Right renal cortex interstitium (tissue), 3 donors: Measurements from ENCODE around the gene SLC39A13. TPM values are rescaled to one million over a fixed set of nuclear protein-coding genes. Genes with fewer than 3 reads are reported as not detected.

ENCODE experiments used
- DNase-seq, 3 donors: peaks; one replicate each; pipeline ENCODE4 v3.0.0-alpha.2; 2013; ENCODE audit warnings: low read depth in 3 of 3, low spot score in 2 of 3
- polyA plus RNA-seq, 3 donors: library from polyadenylated mRNA; unstranded; fragments of 120-200 nt; gene quantifications; one replicate each; pipeline ENCODE4 v1.2.1, GENCODE V29; 2013; ENCODE audit not compliant: insufficient read length in 3 of 3

The SLC39A13 gene
- 10 to 100 TPM; 37.3 to 45.0 (median 39.8) TPM for polyA plus RNA-seq

DNA sequence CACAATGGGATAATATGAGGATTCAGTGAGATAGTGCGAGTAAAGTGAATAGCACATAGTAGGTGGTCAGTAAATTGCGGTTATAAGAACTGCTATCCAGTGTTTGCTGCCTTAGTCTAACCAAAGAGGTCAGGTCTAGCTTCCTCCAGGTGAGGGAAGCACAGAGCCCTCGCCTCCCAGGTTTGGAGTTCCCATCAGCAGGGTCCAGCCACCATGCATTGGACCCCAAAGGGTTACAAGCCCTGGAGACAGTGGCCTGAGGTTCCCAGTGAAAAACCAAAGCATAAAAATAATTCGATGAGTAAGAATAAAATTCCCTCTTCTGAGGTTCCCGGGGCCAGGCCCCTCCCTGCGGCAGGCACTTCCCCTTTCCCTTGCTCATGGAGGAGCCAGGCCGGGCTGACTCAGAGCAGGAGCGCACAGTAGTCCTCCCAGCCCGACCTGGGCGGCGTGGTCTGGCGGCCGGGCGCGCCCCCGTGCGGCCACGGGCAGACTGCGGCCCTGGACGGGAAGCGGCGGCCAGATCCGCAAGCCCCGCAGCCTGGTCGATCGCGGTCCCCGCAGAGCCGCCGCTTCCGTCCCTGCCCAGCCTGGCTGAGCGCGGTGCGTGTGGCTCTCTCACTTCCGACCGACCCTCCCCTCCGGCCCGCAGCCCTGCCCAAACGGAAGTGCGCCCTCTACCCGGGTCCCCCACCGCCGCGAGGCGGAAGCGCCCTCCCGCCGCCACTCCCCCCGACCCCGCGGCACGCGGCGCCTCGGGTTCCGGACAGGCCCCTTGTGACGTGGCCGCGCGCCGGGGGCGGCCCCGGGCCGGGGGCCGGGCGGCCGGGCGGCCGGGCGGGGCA is at the start of gene SLC39A13:
Gene SLC39A13 (plus strand): TSS at position 845 of the 845 bp plus-strand sequence. CDS start 1,505 bp downstream, outside the sequence.
- peak; percentile 83 to 88 (median 84) for DNase-seq

- no peak for DNase-seq
These were observed 49.7 kb upstream of the SLC39A13 start for GRCh38 chr11:47358731-47359051.

DNA sequence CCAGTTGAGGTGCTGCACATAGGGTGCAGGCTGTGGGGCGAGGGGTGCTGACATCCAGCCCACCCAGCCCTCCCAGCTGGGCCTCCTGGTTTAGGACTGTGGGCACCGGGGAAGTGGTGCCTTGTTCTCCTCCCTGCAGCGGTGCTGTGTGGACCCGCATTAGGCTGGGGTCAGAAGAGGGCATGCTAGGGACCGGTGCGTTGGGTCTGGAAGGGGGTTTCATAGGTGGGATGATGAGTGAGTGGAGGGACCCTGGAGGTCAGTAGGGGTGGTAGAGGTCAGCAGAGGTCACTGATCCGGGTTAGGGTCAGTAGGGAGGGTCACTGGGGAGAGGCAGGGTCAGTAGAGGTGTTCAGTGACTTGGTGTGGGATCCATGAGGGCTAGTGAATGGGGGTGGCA is 49.2 kb upstream of the SLC39A13 start:
- no peak for DNase-seq

DNA sequence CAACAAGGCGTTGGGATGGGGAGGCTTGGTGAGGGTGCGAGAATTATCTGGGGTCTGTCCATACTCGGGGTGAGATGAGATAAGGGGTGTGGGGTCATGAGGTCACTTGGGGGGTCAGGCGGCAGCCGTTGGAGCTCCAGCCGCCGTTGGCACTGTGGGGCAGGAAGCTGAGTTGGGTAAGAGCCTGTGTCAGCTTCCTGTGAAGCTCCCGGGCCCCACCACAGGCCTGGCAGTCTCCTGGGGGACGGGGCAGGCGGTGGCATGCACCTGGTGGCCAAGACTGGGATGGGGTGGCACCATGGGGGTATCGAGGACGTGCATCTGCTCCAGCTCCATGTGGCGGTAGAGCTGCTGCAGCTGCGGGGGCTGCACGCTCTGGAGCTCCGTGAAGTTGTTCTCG is 48.8 kb upstream of the SLC39A13 start:
- DNase-seq: no peak

GRCh38 chr11:47360341-47360740 is 48.0 kb upstream of the SLC39A13 start:
- no peak for DNase-seq

DNA sequence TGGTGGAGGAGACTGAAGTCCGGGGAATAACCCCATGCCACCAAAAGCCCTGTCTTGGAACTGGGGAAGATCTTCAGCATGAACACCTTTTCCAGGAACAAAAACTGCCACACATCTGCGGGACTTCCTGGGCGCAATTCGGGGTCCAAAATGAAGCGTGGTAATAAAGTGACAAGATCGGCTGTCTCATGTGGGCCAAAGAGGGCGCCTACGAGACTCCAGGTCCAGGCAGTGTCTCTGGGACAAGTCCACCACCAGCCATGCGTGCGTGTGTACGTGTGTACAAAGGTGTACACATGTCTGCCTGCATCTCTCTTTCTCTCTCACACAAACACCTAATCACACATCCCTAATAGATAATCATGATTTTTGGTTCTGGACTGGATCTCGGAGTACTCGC is 47.0 kb upstream of the SLC39A13 start:
- no peak for DNase-seq

GRCh38 chr11:47366020-47366490 is 42.3 kb upstream of the SLC39A13 start:
- no peak for DNase-seq

DNA sequence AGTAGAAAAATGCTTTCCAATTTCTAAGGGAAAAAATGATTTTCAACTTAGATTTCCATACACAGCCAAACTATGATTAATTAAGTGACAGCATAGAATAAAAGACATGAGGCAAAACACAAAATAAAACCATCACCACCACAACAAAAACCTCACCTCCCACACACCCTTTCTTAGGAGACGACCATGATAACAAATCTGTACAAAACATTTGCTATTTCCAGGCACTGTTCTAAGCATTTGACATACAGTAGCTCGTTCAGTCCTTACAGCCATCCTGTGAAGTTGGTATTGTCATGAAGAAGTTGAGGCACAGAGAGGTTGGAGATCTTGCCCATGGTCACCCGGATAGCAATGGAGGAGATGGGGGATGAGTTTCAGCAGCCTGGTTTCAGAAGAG is 38.7 kb upstream of the SLC39A13 start:
- no peak for DNase-seq

- DNase-seq: no peak
These were observed 36.0 kb upstream of the SLC39A13 start for GRCh38 chr11:47372422-47372821.

DNA sequence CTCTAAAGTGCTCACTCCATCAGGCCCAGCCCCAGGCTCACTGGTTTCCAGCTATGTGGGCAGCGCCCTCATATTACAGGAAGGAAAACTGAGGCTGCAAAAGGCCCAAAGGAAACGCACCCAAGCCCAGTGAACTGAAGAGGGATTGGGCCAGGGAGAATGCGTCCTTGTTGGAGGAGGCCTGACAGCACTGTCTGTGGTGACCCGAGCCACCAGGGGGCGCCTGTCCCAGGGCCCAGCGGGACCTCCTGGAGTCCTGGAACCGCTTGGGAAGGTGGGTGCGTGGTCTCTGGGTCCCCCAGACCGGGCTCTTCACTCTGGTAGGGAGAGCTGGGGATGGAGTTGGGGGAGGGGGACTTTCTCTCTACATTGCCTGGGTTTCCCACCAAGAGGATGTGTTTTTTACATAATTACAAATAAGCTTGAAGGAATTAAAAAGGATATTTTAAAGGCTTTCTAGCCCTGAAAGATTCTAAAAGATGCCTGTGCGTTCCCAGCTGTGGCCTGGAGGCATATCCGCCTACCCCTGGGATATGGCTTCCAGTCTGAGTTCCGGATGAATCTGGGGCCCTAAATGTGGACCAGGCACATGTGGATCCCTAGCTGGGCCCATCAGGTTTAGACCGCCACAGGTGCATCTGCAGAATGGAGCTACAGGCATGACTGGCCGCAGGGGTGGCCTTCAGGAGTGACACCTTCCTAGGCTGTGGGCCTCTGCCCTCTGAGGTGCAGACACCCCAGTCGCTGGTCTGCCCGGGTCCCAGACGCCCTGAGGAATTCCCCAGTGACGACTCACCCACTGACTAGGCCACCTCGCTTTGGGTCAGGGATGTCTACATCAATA is 34.3 kb upstream of the SLC39A13 start:
- peak in 2 of 3 donors; percentile 45 to 54 for DNase-seq

- DNase-seq: no peak
These were observed 33.7 kb upstream of the SLC39A13 start for GRCh38 chr11:47374720-47375019.

GRCh38 chr11:47375020-47375419 is 33.4 kb upstream of the SLC39A13 start:
- DNase-seq: no peak

DNA sequence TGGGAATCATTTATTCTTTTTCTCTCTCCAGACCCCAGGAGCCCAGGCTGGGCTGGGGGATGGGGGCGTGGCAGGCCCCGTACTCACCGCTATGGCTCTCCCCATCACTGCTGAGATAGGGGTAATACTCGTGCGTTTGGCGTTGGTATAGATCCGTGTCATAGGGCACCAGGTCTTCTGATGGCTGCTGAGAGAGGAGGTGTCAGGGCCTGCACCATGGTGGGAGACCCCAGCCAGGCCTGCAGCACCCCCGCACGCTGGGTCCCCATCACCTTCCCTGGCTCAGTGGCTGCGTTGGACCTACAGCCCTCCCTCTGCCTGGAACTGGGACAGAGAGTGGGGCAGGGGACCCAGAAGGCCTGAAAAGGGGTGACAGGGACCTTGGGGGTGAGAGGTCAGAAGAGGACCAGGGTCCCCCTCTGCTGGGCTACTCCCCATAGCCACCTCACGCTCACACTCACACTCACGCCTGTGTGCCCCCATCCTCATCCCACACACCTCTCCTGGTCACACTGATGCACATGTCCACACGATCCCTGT is 32.8 kb upstream of the SLC39A13 start:
- DNase-seq: no peak

DNA sequence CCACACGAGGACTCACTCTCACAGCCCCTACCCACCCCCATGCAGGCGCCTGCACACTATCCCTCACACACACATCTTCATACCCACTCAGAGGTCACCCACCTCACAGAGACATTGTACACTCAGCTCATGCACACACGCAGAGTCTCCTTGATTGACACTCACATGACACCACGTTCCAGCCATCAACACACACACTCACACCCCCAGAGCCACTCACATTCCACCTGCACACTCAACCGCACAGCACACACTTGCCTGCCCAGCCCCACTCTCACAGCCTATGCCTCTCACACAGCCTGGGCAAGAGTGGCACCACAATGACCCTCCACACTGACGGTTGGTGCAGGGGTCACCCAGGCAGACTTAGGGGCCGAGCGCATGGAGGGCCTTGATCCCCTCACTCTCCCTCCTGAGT is 32.3 kb upstream of the SLC39A13 start:
- no peak for DNase-seq

GRCh38 chr11:47376525-47377371 is 31.6 kb upstream of the SLC39A13 start:
- no peak for DNase-seq

- DNase-seq: no peak
These were observed 30.8 kb upstream of the SLC39A13 start for GRCh38 chr11:47377571-47378009.

GRCh38 chr11:47378010-47378835 is 30.2 kb upstream of the SLC39A13 start, which contains the start of gene SPI1:
Gene SPI1 (minus strand): TSS chr11:47378547. CDS start chr11:47378353, 194 bp downstream.
- no peak for DNase-seq

DNA sequence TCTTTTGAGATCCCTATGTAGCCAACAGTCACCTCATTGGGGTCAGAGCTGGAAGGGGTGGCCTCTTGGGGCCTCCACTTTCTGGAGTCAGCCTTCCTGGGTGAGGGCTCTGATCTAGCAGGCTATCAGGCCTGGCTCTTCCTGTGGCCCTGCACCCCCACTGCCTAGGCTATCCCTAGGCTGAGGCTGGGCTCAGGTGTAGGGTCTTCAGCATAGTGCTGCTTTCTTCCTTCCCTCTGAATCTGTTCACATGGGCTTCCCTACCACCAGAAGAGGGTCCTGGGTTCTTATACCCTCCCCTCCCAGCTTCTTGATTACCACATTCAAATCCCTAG is 29.6 kb upstream of the SLC39A13 start:
- DNase-seq: no peak

DNA sequence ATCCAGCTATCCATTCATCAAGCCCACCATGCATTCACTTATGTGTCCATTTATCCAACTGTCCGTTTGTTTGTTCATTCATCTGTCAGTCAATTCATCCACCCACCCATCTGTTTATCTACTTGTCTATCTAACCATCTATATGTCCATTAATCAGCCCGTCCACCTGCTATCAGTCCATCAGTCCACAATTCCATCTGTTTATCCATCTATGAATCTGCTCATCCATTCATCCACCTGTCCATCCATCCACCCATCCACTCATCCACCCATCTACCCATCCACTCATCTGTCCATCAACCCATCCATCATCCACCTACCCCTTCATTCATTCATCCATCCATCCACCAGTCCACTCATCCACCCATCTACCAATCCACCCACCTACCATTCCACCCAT is 29.1 kb upstream of the SLC39A13 start:
- DNase-seq: no peak

GRCh38 chr11:47380078-47380477 is 28.3 kb upstream of the SLC39A13 start:
- no peak for DNase-seq
